PFSK-1 (cell line): Measurements from ENCODE around the gene MAN1C1.

ENCODE experiments used
- POLR2AphosphoS5 ChIP-seq: IDR thresholded peaks from 2 replicates; pipeline ENCODE4 v1.6.1; 2012; ENCODE audit warnings: low read depth, mild to moderate bottlenecking, control low read depth, low read length, moderate library complexity
- REST ChIP-seq, 2 experiments: IDR thresholded peaks; 2 replicates each; pipeline versions ENCODE4 v1.6.1 to v1.8.0; 2011 to 2012; ENCODE audit warnings: low read depth in 2 of 2, low read length in 2 of 2, control low read depth in 1 of 2, inconsistent platforms in 1 of 2, mild to moderate bottlenecking in 1 of 2, moderate library complexity in 1 of 2; ENCODE audit not compliant: insufficient read depth in 1 of 2
- TAF1 ChIP-seq: IDR thresholded peaks from 2 replicates; pipeline ENCODE4 v1.6.1; 2012; ENCODE audit warnings: low read length, control low read depth, borderline replicate concordance; ENCODE audit not compliant: insufficient read depth

- no peak for TF ChIP-seq POLR2AphosphoS5
- no peak for TF ChIP-seq TAF1
- no peak for TF ChIP-seq REST (IDR thresholded peaks at IDR 0.05; ENCODE audit: insufficient read depth in 1 of 2, low read depth in 2 of 2, low read length in 2 of 2)
Observed at GRCh38 chr1:25703041-25703440, 86.5 kb downstream of the MAN1C1 start.
